HFF-Myc (cell line): Measurements from ENCODE around the gene P2RX3.

ENCODE experiments used
- DNase-seq: peaks from one replicate; pipeline ENCODE4 v3.0.0-alpha.2; 2011; ENCODE audit warnings: low read depth; ENCODE audit errors: extremely low read depth
- H3K4me3 ChIP-seq: replicated peaks from 2 replicates; pipeline ENCODE4 v1.5.1; 2011; ENCODE audit warnings: low read depth, mild to moderate bottlenecking, control low read depth, low read length
- CTCF ChIP-seq: IDR thresholded peaks from 2 replicates; pipeline ENCODE4 v1.5.1; 2012; ENCODE audit warnings: mild to moderate bottlenecking, low read depth, low read length, control low read depth; ENCODE audit errors: missing control alignments

The P2RX3 gene

GRCh38 chr11:57410287-57410686 lies 72.1 kb downstream of the P2RX3 start:
- no peak for DNase-seq
- H3K4me3 ChIP-seq = no peak overlapping the region
- TF ChIP-seq CTCF = no peak

GRCh38 chr11:57413681-57414080 lies 75.5 kb downstream of the P2RX3 start:
- H3K4me3 ChIP-seq = no peak overlapping the region
- DNase-seq = no peak
- no peak for TF ChIP-seq CTCF

GRCh38 chr11:57414612-57415212 lies 76.6 kb downstream of the P2RX3 start:
- H3K4me3 ChIP-seq = no peak overlapping the region
- DNase-seq = no peak
- TF ChIP-seq CTCF = no peak

- no peak for TF ChIP-seq CTCF
- DNase-seq = no peak
- H3K4me3 ChIP-seq = no peak overlapping the region
These were observed 78.3 kb downstream of the P2RX3 start for GRCh38 chr11:57416436-57416835.

GRCh38 chr11:57417056-57417455 lies 78.9 kb downstream of the P2RX3 start:
- no peak for TF ChIP-seq CTCF
- no peak overlapping the region for H3K4me3 ChIP-seq
- no peak for DNase-seq

GRCh38 chr11:57418131-57418530 lies 80.0 kb downstream of the P2RX3 start:
- no peak for DNase-seq
- no peak for TF ChIP-seq CTCF
- H3K4me3 ChIP-seq = no peak overlapping the region

GRCh38 chr11:57419146-57419545 lies 81.0 kb downstream of the P2RX3 start:
- no peak for TF ChIP-seq CTCF
- no peak for DNase-seq
- no peak overlapping the region for H3K4me3 ChIP-seq
